Measurements from ENCODE around the gene S100A8.

S100A8 gene

DNA sequence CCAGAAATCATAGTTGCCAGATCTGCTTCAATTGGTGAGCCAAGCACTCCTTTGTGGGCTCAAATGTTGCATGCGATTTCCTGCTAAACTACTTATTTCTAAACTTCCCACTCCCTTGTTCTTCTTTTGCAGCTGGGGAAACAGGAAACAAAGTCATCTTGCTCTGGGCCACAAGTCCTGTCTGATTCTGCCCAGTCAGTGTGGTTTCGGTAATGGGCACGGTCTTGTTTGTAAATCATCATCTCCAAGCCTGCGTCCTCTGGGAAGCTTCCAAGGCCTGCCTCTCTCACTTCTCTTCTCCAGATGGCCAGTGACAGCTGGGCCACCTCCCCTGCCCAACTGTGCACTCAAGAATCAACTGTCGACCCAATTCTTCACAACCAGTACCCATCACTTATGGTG lies 4.4 kb downstream of the S100A8 start:
- in situ Hi-C loops (cut with MboI; ENCODE audit: low pct_unique_long_range_greater_than_20kb, low sequenced_read_pairs, unreplicated experiment): no loop called here
- TF ChIP-seq, protein P1, sequence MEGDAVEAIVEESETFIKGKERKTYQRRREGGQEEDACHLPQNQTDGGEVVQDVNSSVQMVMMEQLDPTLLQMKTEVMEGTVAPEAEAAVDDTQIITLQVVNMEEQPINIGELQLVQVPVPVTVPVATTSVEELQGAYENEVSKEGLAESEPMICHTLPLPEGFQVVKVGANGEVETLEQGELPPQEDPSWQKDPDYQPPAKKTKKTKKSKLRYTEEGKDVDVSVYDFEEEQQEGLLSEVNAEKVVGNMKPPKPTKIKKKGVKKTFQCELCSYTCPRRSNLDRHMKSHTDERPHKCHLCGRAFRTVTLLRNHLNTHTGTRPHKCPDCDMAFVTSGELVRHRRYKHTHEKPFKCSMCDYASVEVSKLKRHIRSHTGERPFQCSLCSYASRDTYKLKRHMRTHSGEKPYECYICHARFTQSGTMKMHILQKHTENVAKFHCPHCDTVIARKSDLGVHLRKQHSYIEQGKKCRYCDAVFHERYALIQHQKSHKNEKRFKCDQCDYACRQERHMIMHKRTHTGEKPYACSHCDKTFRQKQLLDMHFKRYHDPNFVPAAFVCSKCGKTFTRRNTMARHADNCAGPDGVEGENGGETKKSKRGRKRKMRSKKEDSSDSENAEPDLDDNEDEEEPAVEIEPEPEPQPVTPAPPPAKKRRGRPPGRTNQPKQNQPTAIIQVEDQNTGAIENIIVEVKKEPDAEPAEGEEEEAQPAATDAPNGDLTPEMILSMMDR (IDR thresholded peaks at IDR 0.05; ENCODE audit: extremely low read depth, insufficient read depth, missing control alignments): no peak

DNA sequence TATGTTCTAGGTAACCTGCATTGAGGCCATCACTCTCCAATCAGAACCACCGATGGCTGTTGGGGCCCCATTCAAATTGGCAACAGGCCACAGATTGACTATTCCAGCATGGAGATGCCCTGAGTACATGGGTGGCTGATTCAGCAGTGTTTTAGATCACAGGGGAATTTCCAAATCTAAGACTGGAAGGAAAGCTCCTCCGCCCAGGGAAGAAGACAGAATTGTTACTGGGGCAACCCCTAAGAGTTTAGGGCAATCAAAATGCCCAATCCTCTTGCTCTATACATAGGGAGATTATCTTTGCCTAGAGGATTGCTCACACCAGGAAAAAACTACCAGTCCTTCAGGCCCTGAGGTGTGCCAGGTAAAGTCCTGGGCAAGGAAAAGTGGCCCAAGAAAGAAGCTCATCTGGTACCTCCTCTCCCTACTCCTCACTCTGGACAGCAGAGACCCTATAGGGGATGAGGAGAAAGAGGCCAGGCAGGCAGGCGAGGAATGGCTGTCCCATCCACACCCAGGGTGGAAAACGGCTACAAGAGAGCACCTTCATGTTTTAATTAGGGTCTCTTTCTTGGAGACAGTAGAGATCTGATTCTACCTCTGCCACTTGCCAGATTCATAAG lies 5.8 kb downstream of the S100A8 start:
- DNase-seq (ENCODE audit: low spot score): no peak
- TF ChIP-seq, protein P1 (IDR thresholded peaks at IDR 0.05; ENCODE audit: extremely low read depth, insufficient read depth, missing control alignments): no peak
- in situ Hi-C loops (cut with MboI; ENCODE audit: low pct_unique_long_range_greater_than_20kb, low sequenced_read_pairs, unreplicated experiment): no loop called here

More for the DNA sequence above, 4.4 kb downstream of the S100A8 start:
- no peak for DNase-seq (ENCODE audit: low spot score)

DNA sequence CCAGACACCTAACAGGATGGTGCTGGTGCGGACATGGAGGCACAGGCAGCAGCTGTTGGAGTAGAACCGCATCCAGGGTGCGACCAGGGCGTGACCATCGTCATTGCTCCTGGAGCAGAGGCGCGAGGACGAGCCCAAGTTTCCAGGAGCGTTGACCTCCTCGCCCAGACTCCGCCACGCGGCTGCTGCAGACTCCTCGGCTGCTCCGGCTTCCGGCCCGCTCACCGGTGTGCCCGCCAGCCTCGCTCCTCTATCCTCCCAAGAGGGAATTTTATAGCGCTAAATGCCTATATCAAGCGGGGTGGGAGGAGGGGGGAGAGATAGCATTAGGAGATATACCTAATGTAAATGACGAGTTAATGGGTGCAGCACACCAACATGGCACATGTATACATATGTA lies 10.2 kb downstream of the S100A8 start:
- DNase-seq (ENCODE audit: low spot score): no peak
- in situ Hi-C loops (cut with MboI; ENCODE audit: low pct_unique_long_range_greater_than_20kb, low sequenced_read_pairs, unreplicated experiment): no loop called here
- TF ChIP-seq, protein P1 (IDR thresholded peaks at IDR 0.05; ENCODE audit: extremely low read depth, insufficient read depth, missing control alignments): no peak

DNA sequence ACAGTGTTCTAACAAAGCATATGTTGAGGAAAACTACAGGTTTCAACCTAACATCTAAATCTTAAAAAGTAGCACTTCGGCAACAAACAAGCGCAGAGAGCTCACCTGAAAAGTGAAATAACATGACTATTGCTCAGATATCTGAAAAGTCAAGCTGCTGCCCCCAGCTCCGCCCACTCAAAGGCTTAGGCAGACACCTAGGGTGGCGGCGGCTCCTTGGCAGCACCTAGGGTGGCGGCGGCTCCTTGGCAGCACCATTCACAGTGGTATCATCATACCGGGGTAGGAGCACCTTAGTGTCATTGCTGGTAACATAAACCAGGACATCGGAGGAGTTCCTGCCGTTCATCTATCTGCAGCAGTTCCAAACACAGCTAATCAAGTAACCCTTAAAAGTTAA lies 11.3 kb downstream of the S100A8 start:
- in situ Hi-C loops (cut with MboI; ENCODE audit: low pct_unique_long_range_greater_than_20kb, low sequenced_read_pairs, unreplicated experiment): no loop called here
- TF ChIP-seq, protein P1 (IDR thresholded peaks at IDR 0.05; ENCODE audit: extremely low read depth, insufficient read depth, missing control alignments): no peak
- DNase-seq (ENCODE audit: low spot score): no peak

DNA sequence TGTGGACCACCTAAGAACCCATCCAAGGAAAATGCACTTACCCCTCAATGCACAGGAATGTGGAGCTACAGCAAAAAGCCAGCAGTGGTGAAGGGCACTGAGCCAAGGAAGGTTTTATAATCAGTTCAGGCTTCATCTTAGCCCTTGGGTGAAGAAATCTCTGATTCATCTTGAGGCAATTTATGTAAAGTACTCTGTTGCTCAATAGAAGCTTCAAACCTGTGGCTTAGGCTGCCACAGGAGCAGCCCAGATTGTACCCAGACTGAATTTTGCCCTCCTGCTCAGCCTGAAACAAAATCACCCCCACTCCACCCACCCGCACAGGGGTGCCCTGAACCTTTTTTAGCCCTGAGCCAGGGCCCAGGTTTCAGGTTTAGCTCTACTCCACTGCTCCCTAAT lies 15.4 kb downstream of the S100A8 start, which contains the start of gene S100A12:
Gene S100A12 (minus strand): TSS at position 111 of the 400 bp plus-strand sequence. CDS start 1,029 bp downstream, outside the sequence.
- DNase-seq (ENCODE audit: low spot score): no peak
- TF ChIP-seq, protein P1 (IDR thresholded peaks at IDR 0.05; ENCODE audit: extremely low read depth, insufficient read depth, missing control alignments): no peak
- in situ Hi-C loops (cut with MboI; ENCODE audit: low pct_unique_long_range_greater_than_20kb, low sequenced_read_pairs, unreplicated experiment): no loop called here

DNA sequence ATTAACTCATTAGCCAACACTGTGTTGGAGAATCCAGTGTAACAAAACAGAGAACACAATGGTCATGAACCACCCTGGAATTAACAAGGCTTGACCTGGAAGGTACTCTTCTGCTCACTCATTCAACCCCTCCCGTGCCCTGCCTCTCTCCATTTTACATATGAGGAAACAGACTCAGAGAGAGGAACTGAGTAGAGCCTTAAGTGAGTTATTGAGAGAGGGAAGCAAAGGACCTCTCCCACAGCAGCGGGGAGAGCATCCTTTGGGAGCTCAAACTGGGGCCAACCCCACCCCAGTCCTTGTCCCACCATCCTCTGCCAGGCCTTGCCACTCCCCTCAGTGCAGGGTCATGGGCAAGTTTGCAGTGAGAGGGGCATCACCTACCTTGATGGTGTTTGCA lies 16.8 kb downstream of the S100A8 start:
- in situ Hi-C loops (cut with MboI; ENCODE audit: low pct_unique_long_range_greater_than_20kb, low sequenced_read_pairs, unreplicated experiment): no loop called here
- TF ChIP-seq, protein P1 (IDR thresholded peaks at IDR 0.05; ENCODE audit: extremely low read depth, insufficient read depth, missing control alignments): no peak
- no peak for DNase-seq (ENCODE audit: low spot score)
